ENCODE data around the gene DOCK4.

GRCh38 chr7:112215787-112216186, 9.6 kb upstream of the DOCK4 start:
- no peak for TF ChIP-seq CTCF (IDR thresholded peaks at IDR 0.05)
- TF ChIP-seq POLR2A (IDR thresholded peaks at IDR 0.05): no peak
